ENCODE measurements around the gene SPCS2.
"Not testable (repeated sequence)": the region's sequence is repeated elsewhere in the genome, so short reads cannot be mapped to it uniquely, and the experiment has no call there.

Gene SPCS2

DNA sequence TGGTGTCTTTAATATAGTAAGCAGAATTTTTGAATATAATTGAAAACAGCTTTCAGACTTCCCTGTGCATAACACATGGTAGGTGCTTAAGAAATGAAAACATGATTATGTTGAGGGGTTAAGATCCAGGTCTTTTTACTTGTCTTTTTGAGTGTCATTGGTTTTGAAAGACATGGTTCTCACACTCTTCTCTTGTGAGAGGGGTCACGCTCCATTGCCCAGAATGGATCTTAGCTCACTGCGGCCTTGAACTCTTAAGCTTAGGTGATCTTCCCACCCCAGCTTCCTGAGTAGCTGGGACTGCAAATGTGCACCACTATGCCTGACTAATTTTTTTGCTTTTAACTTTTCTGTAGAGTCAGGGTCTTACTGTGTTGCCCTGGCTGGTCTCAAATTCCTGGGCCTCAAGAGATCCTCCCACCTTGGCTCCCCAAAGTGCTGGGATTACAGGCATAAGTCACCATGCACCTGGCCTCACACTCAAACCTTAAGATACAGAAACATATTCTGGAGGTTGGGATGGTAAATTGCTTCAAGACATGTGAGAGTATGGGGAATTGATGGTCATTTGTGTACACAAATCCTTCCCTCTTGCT is 1.4 kb downstream of the SPCS2 start:
- no peak for DNase-seq

DNA sequence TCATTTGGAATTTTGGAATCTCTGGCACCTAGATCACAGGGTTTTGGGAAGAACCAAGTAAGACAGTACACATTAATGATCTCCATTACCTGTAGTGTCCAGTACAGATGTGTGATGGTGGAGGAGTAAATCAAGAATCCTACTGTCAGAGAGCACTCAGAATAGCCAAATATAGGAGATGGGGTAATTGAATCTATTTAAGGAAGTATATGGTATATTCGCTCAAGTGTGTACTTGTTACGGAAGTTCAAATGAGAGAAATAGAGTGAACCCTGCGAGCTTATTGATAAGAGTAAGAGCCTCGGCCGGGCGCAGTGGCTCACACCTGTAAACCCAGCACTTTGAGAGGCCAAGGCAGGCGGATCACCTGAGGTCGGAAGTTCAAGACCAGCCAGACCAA is 2.2 kb downstream of the SPCS2 start:
- no peak for DNase-seq

DNA sequence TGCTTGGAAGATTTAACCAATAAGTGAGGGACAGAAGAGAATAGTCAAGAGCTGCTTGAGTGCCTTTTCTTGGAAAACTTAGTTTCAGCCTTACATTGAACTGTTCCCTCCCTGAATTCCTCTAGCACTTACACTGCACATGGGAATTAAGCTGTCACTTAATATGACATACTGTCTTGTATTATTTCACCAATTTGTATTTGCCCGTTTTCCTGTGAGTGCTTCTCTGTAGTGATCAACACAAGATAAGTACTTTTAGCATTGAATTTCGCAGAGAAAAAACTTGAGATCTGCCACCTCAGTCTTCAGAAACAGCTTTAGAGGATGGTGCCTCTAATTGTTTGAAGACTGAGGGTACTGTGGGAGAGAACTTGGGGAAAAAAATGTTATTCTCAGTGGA is 3.7 kb downstream of the SPCS2 start:
- no peak for DNase-seq

DNA sequence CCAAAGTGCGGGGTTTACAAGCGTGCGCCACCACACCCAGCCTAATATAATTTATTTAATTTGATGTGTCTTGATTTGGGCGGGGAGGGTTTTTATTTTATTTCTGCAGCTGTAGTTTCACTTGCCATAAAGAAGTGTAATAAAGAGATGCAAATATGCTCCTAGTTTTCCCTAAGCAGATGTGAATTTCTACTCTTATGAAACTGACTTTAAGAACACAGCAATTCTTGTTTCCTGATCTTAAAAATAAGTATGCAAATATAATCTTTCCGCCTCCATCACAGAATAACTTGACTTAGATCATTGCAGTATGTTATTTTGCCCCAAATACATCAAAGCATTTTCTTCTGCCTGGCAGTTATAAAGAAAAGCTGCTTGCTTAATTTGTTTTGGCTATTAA is 4.4 kb downstream of the SPCS2 start:
- DNase-seq, result no peak

DNA sequence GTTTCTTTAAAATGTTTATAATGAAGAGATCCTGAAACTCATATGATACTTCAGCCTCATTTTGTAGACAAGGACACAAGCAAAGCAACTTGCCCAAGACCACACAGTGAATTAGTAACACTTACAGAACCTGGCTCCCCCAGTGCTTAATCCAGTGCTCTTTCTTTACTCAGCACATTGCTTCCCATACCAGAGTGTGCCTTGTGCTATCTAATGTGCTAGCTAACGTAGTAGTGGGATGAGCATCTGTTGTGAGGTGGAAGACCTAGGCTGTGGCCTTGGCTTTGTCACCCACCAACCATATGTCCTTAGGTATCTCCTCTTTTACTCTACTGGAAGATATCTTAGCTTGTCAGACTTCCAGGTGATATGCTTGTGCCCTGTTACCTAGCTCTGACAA is 5.1 kb downstream of the SPCS2 start:
- no peak for DNase-seq

DNA sequence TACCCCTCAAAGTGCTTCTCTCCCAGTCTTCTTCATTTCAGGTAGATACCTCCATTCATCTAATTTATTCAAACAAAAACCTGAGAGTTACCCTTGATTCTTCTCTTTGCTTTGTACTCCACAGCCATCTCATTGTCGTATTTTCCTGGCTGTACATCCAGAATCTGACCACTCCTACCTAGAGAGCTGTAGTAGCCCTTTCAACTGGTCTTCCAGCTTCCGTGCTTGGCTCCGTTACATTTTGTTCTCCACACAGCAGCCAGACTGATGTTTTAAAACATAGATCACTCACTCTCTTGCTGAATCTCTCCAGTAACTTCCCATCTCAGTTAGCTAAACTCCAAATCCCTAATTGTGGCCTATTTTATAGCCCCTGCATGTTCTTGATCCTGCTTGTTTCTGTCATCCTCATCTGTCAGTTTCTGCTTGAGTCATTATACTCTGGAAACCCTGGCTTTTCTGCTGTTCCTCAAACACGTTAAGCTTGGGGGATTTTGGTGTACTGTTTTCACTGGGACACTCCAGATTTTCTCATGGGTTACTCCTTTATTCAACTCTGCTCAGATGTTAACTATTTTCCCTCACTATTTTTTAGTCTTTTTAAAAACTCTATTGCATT is 7.4 kb downstream of the SPCS2 start:
- DNase-seq, result no peak

DNA sequence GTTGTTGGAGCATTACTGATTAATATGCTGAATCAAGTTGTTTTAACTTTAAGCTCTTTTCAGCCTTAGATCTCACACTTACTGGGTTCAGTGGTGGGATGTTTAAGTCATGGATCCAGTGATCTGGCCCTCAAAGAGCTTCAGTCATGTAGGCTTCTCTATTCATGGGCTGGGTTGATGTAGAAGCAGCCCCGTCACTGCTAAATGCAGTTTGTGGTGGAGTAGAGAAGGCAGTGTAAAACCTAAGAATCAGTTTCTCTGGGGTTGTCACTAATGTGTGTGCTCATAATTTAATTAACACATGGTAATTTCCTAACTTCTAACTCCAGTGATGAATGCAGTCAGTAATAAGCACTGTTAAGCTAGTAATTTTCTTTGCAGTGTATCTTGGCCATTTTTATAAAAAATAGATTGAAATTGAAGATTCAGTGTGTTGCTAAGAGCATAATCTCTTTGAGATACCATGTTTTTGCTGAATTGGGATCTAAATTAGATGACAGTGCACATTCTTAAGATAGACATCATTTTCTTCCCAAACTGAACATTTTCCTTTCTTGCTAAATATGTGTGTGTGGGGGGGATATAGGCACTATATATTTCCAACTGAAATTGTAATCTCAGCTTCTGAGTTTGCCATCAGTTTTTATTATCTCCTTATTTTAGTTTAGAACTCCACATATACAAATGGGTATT is 9.0 kb downstream of the SPCS2 start:
- DNase-seq, result no peak

DNA sequence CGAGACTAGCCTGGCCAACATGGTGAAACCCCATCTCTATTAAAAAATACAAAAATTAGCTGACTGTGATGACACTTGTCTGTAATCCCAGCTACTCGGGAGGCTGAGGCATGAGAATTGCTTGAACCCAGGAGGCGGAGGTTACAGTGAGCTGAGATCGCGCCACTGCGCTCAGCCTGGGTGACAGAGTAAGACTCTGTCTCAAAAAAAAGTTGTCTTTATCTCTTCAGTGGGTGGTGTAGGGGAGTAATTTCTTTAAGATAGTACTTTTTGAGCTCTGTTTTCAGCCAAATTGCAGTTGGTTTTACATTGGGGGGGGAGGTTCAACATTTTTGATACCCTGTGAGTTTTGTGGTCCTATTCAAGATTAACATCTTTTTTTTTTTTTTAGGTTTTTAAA is 11.1 kb downstream of the SPCS2 start:
- not testable (repeated sequence) for DNase-seq

DNA sequence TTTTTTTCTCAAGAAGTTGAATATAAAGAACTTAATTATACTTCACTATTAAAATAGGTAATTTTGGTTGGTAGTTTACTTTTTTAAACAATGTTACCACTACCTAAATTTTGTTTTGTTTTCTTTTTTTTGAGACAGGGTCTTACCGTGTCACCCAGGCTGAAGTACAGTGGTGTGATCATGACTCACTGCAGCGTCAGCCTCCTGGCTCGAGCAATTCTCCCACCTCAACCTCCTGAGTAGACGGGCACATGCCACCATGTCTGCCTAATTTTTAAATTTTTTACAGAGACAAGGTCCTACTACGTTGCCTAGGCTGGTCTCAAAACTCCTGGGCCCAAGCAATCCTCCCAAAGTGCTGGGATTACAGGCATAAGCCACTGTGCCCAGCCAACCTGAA is 17.6 kb downstream of the SPCS2 start:
- no peak for DNase-seq

DNA sequence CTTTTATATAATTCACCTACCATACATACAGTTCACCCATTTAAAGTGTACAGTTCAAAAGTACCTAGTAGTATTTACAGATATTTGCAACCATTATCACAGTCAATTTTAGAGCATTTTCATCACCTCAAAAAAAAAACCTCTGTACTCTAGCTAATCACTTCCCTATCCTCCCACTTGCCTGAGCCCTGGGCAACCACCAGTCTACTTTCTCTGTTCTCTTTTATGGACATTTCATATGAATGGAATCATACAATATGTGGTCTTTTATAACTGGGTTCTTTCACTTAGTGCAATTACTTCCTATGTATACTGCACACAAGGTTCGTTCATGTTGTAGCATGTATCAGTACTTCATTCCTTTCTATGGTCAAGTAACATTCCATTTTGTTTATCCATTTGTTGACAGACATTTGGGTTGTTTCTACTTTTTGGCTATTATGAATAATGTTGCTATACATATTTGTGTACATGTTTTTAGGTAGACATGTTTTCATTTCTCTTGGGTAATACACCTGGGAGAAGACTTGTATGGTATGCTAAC is 21.9 kb downstream of the SPCS2 start:
- DNase-seq, result no peak

DNA sequence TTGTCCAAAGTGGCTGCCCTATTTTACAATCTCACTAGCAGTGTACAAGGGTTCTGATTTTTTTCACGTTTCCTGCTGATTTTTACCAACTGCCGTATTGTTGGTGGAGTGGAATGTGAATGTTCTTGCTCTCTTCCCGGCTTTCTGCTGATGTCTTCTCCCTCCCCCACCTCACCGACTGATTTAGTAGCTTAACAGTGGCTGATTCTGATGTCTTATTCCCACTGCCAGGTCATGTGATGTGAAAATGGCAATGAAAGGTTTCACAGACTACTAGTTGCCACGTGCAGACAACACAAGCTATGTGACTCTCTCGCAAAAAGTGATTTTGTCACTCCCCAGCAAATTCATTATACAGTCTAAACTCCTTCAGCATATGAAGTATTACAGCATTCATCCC is 22.4 kb downstream of the SPCS2 start:
- no peak for DNase-seq

DNA sequence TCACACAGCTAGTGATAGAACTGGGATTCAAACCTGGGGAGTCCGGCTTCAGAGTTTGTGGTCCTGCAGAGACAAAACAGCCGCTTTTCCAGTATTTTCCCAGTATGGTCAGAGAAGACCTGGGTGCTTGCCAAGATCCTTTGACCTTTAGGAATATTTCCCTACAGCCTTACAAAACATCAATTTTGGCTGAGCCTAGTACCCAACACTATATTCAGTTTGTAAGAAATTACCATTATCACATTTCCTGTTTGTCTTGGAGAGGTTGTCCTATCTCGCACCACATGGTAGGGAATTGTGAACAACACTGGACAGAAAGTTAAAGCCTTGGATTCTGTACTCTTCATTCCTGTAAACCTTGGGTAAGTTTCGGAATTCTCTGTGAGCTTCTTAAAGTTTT is 29.0 kb downstream of the SPCS2 start:
- DNase-seq, result no peak

DNA sequence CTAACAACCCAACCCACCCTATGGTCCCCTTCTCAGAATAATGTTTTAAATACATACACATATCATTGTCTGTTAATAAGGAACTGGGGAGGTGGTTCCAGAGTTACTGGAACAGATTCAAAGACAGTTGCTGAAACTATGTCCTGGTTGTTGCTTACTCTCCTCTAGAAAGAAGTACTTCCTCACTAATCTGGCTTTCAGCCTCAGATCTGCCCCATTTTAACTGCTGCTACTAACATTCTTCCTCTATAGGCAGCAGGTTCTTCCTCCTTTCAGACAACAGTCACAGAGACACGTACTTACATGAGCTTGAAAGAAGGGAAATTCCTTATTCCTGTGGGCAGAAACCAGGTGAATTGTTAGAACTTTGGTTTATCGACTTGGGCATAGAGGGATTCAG is 31.6 kb downstream of the SPCS2 start:
- DNase-seq, result no peak

DNA sequence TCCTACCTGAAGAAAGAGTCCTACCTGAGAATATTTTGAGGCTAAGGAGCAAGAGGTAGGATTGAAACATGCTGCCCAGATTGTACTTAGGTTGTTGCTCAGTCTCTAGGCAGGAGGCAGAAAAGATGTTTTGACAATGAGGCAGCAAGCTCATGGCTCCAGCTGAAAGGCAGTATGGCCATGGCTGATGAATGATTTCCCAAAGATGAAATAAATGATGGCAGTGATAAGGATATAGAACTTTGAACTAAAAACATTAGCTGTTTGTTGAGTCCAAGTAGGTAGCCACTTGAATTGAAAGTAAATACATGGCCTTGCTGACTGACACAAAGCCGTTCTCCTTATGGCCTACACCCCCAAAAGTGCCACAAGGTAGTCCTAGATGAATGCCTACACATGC is 32.8 kb downstream of the SPCS2 start:
- DNase-seq, result no peak

DNA sequence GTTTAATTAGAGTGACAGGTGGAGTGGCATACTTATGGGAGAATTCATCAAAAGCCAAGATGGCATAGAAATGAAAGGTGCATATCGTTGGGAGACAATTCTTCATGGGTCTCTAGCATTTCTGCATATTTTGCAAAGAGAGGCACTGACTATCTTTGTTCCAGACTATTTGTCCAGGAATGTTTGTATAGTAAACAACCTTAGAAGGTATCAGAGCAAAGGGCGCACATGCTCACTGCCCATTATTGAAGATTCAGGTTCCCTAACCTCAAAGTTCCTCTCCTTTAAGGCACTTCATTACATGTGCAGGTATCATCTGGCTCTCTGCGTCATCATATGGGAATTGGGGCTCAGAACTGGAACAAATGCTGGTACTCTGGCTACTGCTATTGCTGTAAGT is 35.0 kb downstream of the SPCS2 start:
- no peak for DNase-seq

DNA sequence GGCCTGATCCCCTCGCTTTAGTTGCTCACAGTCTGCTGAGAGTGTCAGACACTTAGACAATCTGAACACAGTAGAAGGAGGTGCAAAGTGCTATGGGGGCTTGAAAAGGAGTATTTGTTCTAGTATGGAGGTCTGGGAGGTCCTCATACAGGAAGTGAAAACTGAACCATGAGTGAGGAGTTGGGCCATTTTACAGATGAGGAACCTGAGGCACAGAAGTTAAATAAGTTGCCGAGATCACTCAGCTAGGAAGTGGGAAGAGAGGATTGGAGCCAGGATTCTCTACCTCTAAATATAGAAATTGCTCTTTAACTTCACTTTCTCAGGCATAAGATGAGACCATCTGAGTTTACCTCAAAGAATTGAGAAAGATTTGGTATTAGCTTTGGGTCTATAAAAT is 35.7 kb downstream of the SPCS2 start:
- DNase-seq, result no peak

DNA sequence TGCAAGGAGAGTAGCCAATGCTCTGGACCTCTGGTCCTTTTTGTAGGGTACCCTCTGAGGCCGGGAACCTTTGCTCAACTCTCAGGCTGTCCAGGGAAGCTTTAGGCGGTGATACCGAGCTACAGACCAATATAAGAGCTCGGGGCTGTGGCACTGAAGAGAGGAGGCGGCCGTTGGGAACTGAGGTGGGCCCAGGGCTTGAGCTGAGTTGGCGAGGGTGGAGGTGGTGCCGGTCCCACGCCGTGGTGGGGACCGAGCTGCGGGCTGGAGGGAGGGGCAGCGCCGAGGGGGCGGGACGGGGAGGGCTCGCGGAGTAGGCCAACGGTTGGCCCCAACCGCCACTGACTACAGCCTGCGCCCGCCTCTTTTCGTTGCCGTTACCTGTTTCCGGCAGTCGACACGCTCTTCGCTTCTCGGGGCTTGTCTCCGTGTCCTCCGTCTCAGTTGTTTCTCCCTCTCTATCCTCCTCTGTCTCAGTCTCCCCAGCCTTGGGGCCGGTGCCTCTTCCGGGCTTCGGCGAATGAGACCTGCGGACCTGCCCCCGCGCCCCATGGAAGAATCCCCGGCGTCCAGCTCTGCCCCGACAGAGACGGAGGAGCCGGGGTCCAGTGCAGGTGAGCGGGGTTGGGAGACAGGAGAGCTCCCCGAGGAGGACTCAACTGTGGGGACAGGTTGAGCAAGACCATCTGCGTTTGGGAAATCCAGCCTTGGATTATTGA is 39.6 kb downstream of the SPCS2 start, which contains the start of gene NEU3:
Gene NEU3 (plus strand): TSS at position 393 of the 719 bp plus-strand sequence. CDS start 128 bp downstream, at position 521.
- DNase-seq, result peak; percentile 85 to 86

DNA sequence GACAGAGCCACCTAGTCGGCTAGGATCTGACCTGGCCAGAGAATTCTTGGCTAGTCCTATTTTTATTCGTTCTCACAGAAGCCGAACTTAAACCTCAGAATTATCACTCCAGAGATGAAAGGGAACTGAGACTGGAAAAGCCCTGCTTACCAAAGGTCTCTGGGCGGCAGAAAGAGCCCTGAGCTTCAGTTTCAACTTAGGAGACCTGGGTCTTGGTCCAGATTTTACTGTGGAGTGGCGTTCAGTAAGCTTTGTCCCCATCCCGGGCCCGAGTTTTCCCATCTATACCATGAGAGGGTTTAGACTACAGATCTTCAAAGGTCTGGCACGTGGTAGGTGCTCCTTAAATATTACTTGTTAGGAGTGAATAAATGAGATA is 40.2 kb downstream of the SPCS2 start:
- DNase-seq, result peak; percentile 6 to 8

DNA sequence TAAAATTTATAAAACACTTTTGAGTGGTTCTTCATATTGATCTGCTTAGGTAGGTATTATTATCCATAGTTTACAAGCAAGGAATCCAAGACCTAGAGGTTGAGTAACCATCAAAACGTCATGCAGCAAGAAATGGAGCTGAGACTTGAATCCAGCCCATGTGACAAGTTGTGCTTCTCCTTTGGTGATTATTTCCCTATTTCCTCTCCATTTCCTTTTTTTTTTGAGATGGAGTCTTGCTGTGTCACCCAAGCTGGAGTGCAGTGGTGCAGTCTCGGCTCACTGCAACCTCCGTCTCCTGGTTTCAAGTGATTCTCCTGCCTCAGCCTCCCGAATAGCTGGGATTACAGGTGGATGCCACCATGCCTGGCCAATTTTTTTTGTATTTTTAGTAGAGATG is 41.1 kb downstream of the SPCS2 start:
- not testable (repeated sequence) for DNase-seq

DNA sequence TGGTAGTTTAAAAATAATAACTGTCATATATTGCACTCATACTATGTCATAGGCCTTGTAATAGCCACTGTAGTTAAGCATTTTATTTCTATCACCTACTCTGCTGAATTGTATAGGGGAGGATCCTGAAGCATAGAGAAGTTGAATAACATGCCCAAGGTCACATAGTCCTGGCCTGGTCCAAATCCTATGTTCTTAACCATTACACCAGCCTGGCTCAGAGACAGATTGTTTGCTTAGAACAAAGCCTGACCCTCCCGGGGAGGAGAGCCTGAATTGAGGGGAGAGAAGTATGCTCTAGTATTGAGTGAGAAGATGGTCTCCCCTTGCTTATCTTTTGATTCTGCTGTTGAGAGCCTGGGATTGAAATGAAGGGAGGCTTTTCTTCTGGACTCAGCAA is 41.9 kb downstream of the SPCS2 start:
- no peak for DNase-seq

DNA sequence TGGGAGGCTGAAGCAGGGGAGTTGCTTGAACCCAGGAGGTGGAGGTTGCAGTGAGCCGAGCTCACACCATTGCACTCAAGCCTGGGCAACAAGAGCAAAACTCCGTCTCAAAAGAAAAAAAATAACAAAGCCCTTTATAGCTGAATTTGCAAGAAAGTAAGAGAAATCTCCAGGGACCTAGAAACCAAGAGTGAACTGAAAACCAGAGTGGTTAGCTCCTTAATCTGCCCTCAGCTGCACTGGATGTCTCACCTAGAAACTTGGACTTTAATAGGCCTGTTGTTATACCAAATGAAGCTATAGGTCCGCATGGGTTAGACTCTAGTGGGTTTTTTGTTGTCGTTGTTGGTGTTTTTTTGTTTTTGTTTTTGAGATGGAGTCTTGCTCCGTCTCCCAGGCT is 43.8 kb downstream of the SPCS2 start:
- DNase-seq, result no peak

DNA sequence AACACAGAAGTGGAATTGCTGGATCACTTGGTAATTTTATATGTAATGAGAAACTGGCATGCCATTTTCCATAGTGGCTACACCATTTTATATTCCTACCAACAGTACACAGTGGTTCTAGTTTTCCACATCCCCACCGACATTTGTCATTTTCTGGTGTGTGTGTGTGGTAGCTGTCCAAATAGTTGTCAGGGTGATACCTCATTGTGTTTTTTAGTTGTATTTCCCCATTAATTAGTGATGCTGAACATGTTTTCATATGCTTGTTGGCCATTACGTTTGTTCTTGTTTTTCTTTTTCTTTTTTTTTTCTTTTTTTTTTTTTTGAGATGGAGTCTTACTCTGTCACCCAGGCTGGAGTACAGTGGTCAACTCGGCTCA is 51.9 kb downstream of the SPCS2 start:
- no peak for DNase-seq

DNA sequence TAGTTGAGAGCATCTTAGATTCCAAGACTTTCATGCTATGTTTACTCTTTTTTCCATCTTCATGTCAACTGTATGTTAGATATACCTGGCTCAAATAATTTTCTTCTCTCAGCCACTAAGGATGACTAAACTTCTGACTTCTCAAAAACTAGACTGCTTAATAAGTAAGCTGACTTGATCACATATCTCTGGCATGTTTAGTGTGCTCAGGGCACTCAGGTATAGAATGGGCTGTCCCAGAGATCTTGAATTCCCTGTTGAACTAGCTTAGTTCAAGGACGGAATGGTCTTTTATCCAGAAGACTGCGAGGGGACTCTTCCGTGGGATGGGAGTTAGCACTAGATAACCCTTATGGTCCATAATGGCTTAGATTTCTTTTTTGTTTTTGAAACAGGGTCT is 52.6 kb downstream of the SPCS2 start:
- no peak for DNase-seq

DNA sequence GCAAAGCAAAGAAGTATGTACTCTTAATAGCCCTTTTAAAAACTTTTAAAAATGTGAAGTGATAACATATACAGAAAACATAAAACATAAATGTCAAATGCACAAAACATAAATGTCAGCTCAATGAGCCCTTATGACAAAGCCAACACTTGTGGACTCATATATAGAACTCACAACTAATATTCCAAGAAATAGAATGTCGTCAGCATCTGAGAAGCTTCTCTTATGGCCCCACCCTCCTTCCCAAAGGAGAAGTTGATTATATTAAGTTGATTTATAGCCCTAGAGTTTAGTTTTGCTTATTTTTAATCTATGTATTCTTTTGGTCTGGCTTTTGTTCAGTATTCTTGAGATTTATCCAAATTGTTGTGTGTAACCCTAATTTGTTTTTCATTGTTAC is 53.5 kb downstream of the SPCS2 start:
- no peak for DNase-seq
